Measurements from ENCODE around the gene TSPAN13. TPM values are rescaled to one million over a fixed set of nuclear protein-coding genes. Genes with fewer than 3 reads are reported as not detected.

The TSPAN13 gene
- total RNA-seq, 1 donor from 2014 or later = 4.4 TPM

- Histone ChIP-seq H3K9me3 (no peaks in the 10 kb centered on the region), H3K4me1 (peaks cover 0 to 4% of the 10 kb centered on the region in 2 donors), H3K27ac (no peak overlapping the region), H3K4me3 (no peak overlapping the region), H3K27me3 (no peaks in the 10 kb centered on the region), H3K36me3 (no peaks in the 10 kb centered on the region)
- DNase-seq (ENCODE audit: low spot score in 2 of 2) = no peak
- TF ChIP-seq, protein P1, sequence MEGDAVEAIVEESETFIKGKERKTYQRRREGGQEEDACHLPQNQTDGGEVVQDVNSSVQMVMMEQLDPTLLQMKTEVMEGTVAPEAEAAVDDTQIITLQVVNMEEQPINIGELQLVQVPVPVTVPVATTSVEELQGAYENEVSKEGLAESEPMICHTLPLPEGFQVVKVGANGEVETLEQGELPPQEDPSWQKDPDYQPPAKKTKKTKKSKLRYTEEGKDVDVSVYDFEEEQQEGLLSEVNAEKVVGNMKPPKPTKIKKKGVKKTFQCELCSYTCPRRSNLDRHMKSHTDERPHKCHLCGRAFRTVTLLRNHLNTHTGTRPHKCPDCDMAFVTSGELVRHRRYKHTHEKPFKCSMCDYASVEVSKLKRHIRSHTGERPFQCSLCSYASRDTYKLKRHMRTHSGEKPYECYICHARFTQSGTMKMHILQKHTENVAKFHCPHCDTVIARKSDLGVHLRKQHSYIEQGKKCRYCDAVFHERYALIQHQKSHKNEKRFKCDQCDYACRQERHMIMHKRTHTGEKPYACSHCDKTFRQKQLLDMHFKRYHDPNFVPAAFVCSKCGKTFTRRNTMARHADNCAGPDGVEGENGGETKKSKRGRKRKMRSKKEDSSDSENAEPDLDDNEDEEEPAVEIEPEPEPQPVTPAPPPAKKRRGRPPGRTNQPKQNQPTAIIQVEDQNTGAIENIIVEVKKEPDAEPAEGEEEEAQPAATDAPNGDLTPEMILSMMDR (IDR thresholded peaks at IDR 0.05) = no peak
- intact Hi-C loops (cut with DNase I) = no loop called here
These were observed 40.6 kb upstream of the TSPAN13 start for GRCh38 chr7:16712916-16713315.

- Histone ChIP-seq H3K36me3 (no peaks in the 10 kb centered on the region), H3K27ac (no peak overlapping the region), H3K4me1 (no peaks in the 10 kb centered on the region), H3K4me3 (no peak overlapping the region), H3K27me3 (no peaks in the 10 kb centered on the region), H3K9me3 (no peaks in the 10 kb centered on the region)
- TF ChIP-seq, protein P1 (IDR thresholded peaks at IDR 0.05) = no peak
- intact Hi-C loops (cut with DNase I) = no loop called here
- DNase-seq (ENCODE audit: low spot score in 2 of 2) = no peak
These were observed 37.6 kb upstream of the TSPAN13 start for GRCh38 chr7:16715928-16716327.

- TF ChIP-seq, protein P1 (IDR thresholded peaks at IDR 0.05) = no peak
- DNase-seq (ENCODE audit: low spot score in 2 of 2) = no peak
- no peaks in the 10 kb centered on the region for H3K27me3 ChIP-seq
- no peaks in the 10 kb centered on the region for H3K4me1 ChIP-seq
- H3K4me3 ChIP-seq = no peak overlapping the region
- H3K27ac ChIP-seq = no peak overlapping the region
- no peaks in the 10 kb centered on the region for H3K9me3 ChIP-seq
- intact Hi-C loops (cut with DNase I) = no loop called here
- no peaks in the 10 kb centered on the region for H3K36me3 ChIP-seq
These were observed 35.4 kb upstream of the TSPAN13 start for GRCh38 chr7:16718111-16718656.

DNA sequence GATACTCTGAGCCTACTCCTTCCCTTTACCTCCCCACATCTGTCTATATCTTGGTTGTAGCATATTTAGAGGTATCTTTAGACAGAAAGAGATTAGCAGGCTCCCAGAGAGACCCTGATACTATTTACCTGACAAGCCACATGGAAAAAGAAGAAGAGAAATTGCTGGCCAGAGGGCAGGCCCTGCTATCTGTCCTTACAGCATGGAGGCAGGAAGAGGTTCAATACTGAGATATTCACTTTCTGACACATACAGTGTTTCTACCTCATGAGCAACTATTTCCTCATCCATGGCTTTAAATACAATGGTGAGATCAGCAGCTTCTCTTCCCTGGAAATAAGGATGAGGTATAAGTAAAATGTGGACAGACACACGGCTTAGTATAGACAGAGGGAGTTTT lies 33.9 kb upstream of the TSPAN13 start:
- Histone ChIP-seq H3K27ac (no peak overlapping the region), H3K9me3 (no peaks in the 10 kb centered on the region), H3K27me3 (no peaks in the 10 kb centered on the region), H3K4me1 (no peaks in the 10 kb centered on the region), H3K36me3 (no peaks in the 10 kb centered on the region), H3K4me3 (no peak overlapping the region)
- TF ChIP-seq, protein P1 (IDR thresholded peaks at IDR 0.05) = no peak
- intact Hi-C loops (cut with DNase I) = no loop called here
- DNase-seq (ENCODE audit: low spot score in 2 of 2) = no peak

GRCh38 chr7:16721541-16721940 lies 32.0 kb upstream of the TSPAN13 start:
- H3K9me3 ChIP-seq = no peaks in the 10 kb centered on the region
- no peak overlapping the region for H3K4me3 ChIP-seq
- no peak overlapping the region for H3K27ac ChIP-seq
- intact Hi-C loops (cut with DNase I) = no loop called here
- H3K27me3 ChIP-seq = no peaks in the 10 kb centered on the region
- TF ChIP-seq, protein P1 (IDR thresholded peaks at IDR 0.05) = no peak
- H3K36me3 ChIP-seq = no peaks in the 10 kb centered on the region
- no peak for DNase-seq (ENCODE audit: low spot score in 2 of 2)
- no peaks in the 10 kb centered on the region for H3K4me1 ChIP-seq

- no peak for DNase-seq (ENCODE audit: low spot score in 2 of 2)
- intact Hi-C loops (cut with DNase I) = no loop called here
- no peak overlapping the region for H3K4me3 ChIP-seq
- H3K36me3 ChIP-seq = no peaks in the 10 kb centered on the region
- no peaks in the 10 kb centered on the region for H3K27me3 ChIP-seq
- H3K4me1 ChIP-seq = no peaks in the 10 kb centered on the region
- H3K27ac ChIP-seq = no peak overlapping the region
- TF ChIP-seq, protein P1 (IDR thresholded peaks at IDR 0.05) = no peak
- H3K9me3 ChIP-seq = no peaks in the 10 kb centered on the region
These were observed 29.2 kb upstream of the TSPAN13 start for GRCh38 chr7:16724344-16724743.

All from ascending aorta (tissue), 2 donors.